HG02610 (cell line): ENCODE measurements around the gene GFPT2.
"Not testable (repeated sequence)": the region's sequence is repeated elsewhere in the genome, so short reads cannot be mapped to it uniquely, and the experiment has no call there.

Experiments used
- ATAC-seq: cut with Tn5 transposase; IDR thresholded peaks from one replicate; pipeline ENCODE4 v1.9.1; 2021; ENCODE audit warnings: mild to moderate bottlenecking, moderate library complexity; ENCODE audit not compliant: unreplicated experiment

The GFPT2 gene

DNA sequence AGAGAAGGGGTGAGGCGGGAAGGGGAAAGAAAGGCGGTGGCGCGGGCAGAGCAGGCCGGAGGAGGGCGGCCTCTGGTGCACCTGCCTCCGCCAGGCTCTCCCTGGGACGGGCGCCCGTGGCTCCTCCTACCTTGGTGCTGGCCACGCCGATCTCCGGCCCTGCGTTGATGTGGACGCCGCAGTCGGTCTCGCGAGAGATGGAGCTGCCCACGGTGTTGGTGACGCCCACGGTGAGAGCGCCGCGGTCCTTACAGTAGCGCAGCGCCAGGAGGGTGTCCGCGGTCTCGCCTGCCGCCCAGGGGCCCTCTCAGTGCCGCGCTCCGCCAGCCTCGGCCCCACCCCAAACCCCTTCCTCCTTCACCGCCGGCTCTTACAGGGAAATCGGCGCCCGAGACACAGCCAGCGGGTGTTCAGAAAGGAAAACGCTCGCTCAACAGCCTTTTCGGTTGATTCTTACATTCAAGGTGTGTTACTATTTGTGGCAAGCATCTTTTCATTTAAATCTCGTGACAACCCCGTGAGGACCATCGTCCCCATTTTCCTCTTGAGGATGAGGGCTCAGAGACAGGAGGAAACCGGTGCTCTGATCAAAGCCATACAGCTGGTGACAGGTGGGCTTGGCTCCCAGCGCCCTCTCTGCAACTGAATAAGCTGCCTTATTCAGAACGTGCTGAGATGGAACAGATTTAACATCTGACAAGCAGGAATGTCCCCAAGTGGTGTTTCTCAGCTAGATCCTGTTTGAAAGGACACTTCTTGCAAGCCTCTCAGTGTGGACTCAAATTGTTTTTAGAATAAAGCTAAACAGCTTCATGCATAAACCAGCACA lies 39.2 kb downstream of the GFPT2 start:
- no peak for ATAC-seq

DNA sequence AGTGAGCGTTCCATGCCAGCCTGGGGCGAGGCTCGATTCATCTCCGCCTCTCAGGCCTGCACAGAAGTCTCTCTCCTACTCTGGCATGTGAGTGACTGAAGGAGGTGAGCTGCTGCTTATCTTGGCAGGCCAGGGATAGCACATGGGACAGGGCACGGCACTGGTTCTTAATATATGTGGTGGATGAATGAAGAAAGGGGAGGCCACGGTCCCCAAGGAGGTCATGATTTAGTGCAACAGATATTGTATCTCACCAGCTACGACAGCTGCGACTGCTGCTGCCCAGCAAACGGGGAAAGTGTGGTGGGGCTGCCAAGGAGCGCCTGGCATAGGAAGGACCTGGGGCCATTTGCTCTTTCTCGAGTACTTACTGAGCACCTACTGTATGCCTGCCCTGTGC lies 41.9 kb downstream of the GFPT2 start:
- ATAC-seq, result no peak

DNA sequence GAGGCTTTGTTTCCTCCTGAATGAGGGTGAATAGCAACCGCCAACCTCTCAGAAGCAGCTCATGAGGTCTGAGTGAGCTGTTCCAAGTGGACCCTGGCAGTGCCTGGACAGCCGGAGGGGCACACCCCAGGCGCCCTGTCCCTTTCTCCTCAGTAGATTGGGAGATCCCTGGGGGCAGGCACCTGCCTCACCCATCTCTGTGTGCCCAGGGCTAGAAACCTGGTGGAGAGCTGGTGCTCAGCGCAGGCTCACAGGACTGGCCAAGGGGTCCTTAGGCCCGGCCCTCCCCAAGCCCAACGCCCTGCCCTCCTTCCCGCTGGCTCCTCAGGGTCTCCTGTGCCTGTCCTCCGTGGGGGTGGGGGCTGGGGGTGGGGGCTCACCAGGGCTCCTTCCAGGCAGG lies 46.3 kb downstream of the GFPT2 start:
- ATAC-seq, result no peak

DNA sequence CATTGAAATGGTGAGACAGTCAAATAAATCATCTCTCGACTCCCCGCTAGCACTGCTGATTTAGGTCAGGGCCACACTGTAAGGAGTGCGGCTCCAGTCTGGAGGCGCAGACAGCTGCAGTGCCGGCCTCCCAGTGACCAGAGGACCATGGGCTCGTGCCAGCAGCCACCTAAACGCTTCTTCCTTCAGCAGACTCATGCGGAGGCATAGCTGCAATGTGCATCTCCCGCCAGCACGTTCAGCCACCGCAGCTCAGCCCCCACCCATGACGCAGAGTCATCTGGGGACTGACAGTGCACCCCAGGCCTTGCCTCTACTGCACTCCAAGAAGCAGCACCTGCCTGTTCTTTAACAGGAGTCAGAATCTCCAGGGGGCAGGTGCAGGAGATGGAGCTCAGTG lies 47.7 kb downstream of the GFPT2 start:
- no peak for ATAC-seq

DNA sequence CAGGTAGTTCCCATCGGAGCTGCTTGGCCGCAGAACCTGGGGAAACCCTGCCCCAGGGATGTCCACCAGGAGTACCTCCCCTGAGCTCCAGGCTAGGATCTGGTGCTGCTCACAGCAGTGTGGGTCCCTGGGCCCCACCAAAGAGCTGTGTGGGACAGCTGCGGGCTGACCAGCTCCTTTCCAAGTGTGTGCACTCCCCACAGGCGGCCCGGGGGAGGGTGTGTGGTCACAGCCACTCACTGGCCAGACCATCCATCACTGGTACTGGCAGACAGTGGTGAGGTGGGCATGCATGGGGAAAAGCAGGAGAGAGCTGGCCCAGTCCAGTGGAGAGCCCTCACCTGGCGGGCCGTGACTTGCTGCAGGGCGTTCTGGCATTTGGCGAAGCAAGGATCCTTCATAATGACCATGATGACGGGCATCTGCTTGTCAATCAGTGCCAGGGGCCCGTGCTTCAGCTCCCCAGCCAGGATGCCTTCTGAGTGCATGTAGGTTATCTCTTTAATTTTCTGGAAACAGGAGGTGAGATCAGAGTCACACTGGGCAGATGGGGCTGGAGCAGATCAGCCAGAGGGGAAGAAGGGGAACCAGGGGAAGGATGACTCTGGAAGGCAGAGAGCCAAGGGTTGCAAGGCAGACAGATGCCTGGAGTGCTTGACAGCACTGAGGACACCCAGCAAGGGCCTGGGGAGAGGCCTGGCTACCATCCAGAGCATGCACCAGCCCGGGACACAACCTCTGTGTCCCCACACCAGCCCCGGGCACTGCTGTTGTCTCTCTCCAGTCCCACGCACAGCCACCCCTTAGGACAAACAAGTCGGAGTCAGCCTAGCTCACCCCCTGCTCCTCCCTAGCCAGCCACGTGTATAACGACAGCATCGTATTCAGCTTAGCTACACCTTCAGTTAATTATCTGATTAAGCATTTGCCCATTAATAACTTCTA lies 48.4 kb downstream of the GFPT2 start:
- no peak for ATAC-seq

DNA sequence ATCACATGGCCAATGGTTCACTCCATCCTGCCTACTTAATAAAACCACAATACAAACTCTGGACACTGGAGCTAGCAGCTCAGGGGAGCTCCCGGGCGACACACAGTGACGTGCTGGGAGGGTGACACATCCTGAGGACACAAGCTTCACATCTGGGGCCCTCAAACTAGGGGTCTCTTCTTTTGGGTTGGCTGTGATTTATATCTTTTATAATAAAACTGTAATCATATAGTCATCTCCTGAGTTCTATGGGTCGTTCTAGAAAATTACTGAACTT lies 49.2 kb downstream of the GFPT2 start:
- no peak for ATAC-seq

DNA sequence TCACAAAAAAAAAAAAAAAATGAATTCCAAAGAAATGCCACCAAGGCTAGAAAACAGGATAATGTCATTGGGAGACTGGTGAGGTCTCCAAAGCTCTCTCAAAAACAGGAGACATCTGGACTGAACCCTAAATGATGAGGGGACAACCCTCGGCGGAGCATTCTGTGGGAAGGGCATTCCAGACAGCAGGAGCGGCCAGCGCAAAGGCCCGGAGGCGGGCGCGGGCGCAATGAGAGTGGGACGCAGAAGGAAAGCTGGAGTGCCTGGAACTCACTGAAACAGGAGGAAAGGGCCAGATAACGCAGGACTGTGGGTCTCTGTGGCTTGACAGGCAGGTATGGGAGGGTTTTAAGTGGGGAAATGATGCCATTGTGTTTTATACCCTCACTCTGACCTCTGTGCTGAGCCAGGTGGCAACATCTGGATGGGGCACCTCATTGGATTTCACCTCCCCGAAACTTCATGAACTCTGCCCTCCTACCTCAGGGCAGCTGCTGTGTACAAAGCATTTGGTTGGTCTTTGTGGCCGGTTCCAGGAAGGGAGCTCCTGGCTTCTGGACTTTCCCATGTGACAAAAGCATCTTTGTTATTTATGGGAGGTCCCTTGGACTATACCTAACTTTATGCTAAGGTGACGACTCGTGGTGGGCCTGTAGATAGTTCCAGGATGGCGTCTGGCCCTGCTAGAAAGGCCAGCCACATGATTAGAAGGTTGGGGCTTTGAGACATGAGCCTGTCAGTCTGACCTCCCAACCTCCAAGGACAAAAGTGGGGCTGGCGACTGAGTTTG lies 49.7 kb downstream of the GFPT2 start:
- no peak for ATAC-seq

DNA sequence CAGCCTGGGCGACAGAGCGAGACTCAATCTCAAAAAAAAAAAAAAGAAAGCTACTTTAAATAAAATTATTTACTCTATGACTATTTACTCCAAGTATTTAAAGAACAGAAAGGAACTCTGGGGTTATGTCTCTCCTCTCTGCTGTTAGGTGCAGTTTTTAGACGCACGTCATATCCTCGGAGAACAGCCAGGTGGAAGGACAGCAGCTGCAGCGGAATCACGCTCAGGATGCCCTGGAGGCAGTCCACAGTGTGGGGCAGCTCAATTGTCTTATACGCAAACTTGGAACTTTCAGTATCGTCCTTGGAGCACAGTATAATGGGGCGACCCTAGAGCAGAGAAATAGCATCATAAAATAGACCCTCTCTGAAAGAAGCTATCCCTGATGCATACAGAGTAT lies 50.9 kb downstream of the GFPT2 start:
- no peak for ATAC-seq

DNA sequence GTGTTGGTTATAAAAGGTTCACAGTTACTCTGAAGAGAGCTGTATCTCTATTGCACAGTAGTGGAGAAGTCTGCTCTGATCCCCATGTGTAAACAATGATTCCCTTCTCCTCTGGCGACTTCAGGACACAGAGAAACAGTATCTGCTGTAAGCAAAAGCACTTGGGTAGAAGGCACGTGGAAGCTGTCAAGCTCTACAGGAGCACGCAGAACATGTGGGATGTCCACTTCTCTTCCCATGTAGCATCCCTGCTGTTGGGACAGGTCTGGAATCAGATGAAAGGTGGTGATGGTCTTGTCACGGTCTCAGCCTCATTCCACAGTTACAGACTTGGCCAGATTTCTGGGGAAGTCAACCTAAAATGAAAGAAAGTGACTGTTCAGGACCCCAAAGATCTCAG lies 51.9 kb downstream of the GFPT2 start:
- ATAC-seq, result no peak

DNA sequence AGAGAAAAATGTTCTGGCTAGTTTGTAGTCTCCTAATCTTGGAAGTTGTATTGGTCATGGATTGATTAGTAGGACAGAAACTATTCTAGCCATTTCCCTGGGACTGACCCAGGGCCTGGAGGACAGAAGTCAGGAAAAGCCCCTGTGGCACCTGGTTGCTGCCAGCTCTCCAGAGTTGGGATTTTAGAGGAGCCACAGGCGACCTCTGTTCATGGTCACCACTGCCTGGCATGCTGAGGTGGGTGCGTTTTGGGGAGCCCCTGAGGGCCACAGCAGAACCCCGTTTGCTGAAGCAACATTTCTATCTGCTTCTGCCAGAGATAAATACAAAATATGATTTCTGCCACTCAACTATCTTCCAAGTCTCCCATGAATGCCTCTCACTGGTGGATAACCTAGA lies 53.6 kb downstream of the GFPT2 start:
- no peak for ATAC-seq

DNA sequence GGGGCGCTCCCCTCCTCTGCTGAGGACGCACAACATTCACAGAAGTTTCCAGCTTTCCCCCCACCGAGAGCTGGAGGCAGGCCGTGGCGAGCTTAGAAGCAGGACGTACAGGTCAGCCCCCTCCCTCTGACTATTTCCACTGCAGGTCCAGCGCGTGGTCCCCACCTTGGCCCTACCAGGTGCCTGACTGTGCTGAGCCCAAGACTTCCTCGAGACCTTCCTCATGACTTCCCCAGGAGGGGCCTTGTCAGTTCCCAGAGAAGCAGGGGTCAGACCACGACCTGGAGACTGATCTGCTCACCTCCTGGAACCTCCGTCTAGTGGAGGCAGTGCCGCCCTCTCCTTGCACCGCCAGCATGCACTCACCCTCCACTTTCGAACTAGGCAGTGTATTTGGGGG lies 54.1 kb downstream of the GFPT2 start:
- ATAC-seq, result not testable (repeated sequence)

DNA sequence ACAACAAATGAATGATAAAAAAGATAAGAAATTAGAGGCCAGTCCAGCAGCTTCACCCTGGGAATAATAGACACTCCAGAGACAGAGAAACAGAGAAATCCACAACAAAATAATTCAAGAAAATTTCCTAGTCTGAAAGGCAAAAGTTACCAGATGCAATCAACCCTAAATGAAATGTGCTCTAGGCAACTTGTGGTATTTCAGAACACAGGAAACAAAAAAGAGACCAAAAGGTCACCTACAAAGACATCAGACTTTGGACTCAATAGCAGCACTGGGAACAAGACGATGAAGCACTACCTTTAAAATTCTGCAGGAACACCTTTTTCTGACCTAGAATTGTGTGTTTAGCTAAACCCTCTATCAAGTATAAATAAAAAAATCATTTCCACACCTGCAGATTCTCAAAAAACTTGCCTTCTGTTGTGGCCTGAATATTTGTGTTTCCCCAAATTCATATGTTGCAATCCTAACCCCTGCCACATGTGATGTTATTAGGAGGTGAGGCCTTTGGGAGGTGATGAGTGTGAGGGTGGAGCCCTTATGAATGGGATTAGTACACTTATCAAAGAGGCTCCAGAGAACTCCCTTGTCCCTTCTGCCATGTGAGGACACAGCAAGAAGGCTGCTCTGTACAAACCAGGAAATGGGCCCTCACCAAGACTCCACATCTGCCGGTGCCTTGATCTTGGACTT lies 55.4 kb downstream of the GFPT2 start:
- no peak for ATAC-seq

DNA sequence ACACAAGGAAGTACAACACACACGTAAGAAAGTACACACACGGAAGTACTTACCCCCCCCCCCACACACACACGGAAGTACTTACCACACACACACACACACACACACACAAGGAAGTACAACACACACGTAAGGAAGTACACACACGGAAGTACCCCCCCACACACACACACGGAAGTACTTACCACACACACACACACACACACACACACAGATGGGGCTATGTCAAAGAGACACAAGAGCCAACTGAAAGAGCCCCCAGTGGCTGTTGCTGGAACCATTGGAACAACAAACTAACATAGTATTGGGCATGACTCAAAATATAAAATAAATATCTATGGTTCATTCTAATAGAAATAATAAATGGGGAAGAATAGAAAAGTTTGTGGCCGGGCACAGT lies 56.4 kb downstream of the GFPT2 start:
- no peak for ATAC-seq

DNA sequence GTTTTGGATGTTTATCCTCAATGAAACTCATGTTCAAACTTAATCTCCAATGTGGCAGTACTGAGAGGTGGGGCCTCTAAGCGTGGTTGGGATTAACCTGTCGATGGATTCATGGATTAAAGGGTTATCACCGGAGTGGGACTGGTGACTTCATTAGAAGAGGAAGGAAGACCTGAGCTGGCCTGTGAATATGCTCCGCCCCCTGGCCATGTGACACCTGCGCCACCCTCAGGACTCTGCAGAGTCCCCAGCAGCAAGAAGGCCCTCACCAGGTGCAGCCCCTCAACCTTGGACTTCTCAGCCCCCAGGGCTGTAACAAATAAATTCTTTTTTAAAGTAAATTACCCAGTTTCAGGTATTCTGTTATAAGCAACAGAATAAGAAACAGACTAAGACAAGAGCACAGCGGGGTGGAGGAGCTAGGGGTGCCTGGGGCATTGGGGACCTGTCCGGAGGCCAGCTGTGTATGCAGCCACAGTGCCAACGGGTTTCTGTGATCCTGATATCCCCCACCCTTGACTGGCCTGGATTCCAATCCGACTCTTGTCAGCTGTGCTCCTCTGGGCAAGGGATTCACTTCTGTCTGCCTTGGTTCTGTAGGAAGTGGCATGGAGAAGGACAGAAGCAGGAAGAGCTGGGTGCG lies 58.1 kb downstream of the GFPT2 start:
- no peak for ATAC-seq

DNA sequence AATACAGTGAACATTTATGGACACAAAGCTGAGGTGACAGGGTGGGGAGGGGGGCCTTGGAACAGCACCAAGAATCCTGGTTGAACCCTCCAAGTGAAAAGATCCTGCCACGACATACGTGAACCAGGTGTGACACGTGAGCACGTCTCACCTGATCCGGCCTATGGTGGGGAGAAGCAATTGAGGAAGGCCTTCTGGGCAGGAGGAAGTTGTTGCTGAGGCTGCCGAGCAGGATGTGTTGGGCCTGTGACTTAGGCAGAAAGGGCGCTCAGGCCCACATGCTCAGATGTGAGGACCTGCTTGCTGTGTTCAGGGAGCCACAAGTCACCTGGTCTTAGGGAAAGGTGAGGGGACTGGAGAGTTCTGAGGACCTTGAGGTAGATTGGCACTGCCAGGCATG lies 58.7 kb downstream of the GFPT2 start:
- ATAC-seq, result no peak

DNA sequence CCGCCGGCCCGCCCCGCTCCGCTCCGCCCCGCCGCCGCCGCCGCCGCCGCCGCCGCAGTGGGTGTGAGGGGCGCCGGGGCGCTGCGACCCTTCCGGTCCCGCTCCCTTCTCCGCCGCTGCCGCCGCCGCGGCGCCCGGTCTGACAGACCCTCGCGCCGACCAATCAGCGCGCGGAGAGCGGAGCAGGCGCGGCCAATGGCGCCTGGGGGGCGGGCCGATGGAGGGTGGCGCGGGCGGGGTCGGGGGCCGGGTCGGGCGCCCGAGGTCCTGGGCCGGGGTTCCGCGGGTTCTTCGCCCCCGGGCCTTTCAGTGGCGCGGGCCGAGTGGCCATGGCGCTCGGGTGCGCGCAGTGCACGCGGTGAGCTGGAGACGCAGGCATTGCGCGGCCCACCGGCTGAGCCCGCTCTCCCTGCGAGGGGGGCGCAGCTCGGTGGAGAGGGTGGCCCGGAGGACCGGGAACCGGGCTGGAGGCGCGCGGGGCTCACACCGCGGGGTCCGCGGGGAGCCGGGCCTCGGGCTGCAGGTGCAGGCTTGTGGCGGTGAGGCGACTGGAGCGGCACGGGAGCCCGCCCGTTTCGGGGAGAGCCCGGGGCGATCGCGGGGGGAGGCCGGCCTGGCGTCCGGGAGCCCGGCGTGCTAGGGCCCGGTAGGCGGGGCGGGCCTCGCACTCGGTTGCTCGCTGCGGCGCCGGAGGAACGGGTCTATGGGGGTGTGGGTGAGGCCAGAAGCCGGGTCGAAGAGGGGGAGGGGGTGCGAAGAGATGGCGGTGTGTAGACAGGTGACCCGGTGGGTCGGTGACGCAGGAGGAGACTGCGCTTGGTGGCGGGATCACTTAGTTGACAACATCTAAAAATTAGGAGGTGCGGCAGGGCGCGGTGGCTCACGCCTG lies 60.9 kb downstream of the GFPT2 start, which contains the start of gene MAPK9:
MAPK9 (minus strand) TSS at position 141 of the 889 bp plus-strand sequence. CDS start 11,522 bp downstream, outside the sequence.
- peak; percentile 87 for ATAC-seq

DNA sequence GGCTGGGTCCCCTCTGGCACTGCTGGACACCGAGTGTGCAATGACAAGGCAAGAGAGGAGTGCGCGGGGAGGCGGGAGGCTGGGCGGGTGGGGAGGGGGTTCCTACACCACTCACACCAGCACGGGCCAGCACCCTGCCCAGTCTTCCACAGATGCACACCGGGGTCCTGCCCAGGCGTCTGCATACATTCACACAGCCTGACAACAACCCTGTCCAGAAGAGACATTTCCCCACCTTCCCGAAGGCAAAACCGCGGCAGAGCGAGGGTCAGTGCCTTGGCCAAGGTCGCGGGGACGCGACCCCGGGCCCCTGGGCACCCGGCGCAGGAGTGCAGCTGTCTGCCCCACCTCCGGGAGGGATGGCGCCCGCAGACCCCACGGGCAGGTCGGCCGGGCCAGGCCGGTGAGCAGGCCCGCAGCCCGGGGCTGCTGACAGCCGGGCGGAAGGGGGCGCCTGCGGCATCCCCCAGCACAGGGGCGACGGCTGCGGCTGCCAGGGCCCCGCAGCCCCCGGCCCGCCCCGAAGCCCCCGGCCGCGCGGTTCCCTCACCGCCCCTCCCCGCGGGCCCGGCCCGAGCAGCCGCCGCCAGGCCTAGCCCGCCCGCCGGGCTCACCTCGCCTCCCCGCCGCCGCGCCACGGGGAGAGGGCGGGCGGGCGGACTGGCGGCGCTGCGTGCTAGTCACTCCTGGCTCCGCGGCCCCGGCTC lies 61.7 kb downstream of the GFPT2 start:
- ATAC-seq, result peak; percentile 34

DNA sequence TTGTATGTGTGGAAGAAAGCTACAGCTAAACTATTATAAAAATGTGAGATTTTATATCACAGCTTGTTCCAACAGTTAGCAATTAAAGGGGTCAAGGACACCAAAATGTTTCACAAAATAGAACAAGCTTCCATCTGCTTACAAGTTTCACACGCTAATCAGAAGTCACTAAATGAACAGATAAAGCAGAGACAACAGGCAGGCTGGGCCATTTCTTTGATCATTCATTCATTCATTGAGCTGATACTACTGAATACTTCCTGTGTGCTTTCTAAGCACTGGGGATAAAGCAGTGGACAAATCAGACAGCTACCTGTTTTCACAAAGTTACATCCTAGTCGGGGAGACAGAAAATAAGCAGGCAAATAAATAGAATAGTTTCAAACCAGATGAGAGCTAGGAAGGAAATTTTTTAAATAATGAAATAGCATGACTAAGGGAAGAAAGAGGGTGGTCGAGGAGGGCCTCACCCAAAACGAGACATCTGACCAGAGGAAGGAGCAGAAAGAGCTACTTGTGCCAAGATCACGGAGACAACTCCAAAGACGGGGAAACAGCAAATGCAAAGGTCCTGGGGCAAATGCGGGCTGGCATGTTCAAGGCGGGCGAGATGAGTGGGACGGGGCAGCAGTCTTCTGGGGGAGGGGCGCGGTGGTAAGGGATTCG lies 62.4 kb downstream of the GFPT2 start:
- ATAC-seq, result no peak
